Stimulated activated CD8-positive, alpha-beta memory T cell treated with anti-CD3 and anti-CD28 coated beads, Interleukin-7, amount 100 ng/mL, for 48 hours (primary cell): Measurements from ENCODE around the gene OR10K2.
"Not testable (repeated sequence)": the region's sequence is repeated elsewhere in the genome, so short reads cannot be mapped to it uniquely, and the experiment has no call there.

Experiments
- DNase-seq, 2 donors: peaks; one replicate each; pipeline ENCODE4 v3.0.0-alpha.2; 2020; ENCODE audit warnings: low read depth in 1 of 2; ENCODE audit errors: extremely low read depth in 1 of 2

Gene OR10K2, protein sequence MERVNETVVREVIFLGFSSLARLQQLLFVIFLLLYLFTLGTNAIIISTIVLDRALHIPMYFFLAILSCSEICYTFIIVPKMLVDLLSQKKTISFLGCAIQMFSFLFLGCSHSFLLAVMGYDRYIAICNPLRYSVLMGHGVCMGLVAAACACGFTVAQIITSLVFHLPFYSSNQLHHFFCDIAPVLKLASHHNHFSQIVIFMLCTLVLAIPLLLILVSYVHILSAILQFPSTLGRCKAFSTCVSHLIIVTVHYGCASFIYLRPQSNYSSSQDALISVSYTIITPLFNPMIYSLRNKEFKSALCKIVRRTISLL

GRCh38 chr1:158426137-158426536 lies at the start of gene OR10K2:
OR10K2 (minus strand) TSS chr1:158426237; CDS start chr1:158420866, 5,371 bp downstream.
- no peak for DNase-seq

- no peak for DNase-seq
Observed at GRCh38 chr1:158471920-158472319, 45.9 kb upstream of the OR10K2 start, which contains the start of gene OR10R2. OR10R2 (plus strand) TSS chr1:158472220; CDS start chr1:158472326, 106 bp downstream.

GRCh38 chr1:158461534-158461933 lies 35.5 kb upstream of the OR10K2 start, which contains the start of gene OR10K1:
OR10K1 (plus strand) TSS chr1:158461834; CDS start chr1:158465562, 3,728 bp downstream.
- no peak for DNase-seq

- no peak for DNase-seq
Observed at GRCh38 chr1:158458263-158458662, 32.2 kb upstream of the OR10K2 start.

DNA sequence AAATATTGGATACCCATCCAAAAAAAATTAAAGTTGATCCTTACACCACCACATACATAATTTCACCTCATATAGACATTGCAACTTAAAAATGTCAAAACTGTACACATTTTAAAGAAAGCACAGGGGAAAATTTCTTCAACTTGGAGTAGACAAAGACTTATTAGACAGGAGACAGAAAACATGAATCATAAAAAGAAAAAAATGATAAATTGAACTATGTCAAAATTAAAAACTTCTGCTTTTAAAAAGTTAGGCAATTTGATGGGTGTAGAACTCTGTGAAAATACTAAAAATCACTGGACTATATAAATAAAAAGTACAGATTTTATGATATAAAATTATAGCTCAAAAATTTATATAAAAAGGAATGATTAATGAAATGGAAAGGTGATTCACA lies 31.2 kb upstream of the OR10K2 start:
- no peak for DNase-seq

- no peak for DNase-seq
Observed at GRCh38 chr1:158454537-158454936, 28.5 kb upstream of the OR10K2 start.

- no peak for DNase-seq
Observed at GRCh38 chr1:158445376-158445775, 19.3 kb upstream of the OR10K2 start.

GRCh38 chr1:158434741-158435140 lies 8.7 kb upstream of the OR10K2 start:
- DNase-seq = no peak

DNA sequence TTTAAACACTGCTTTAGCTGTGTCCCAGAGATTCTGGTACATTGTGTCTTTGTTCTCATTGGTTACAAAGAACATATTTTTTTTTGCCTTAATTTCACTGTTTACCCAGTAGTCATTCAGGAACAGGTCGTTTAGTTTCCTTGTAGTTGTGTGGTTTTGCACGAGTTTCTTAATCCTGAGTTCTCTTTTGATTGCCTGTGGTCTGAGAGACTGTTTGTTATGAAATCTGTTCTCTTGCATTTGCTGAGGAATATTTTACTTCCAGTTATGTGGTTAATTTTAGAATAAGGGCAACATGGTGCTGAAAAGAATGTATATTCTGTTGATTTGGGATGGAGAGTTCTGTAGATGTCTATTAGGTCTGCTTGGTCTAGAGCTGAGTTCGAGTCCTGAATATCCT lies 4.1 kb upstream of the OR10K2 start:
- not testable (repeated sequence) for DNase-seq

DNA sequence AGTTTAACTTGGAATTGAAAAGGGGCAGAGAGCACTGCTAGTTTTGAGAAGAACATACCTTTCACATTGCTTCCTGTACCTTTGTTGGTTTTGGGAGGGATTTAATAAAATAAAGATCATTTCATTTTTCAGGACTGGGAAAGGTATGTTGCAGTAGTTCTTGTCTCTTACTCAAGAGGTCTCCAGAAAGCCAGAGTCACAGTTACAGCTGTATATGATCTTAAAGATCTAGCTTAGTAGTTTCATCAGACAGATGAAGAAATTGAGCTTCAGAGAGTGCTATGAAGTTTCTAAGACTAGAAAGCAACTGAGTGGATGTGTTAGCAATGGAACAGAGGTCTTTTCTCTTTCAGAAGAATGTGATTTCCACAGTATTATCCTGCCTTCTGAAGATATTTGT lies 1.0 kb downstream of the OR10K2 start:
- DNase-seq = no peak

GRCh38 chr1:158422212-158422611 lies 3.8 kb downstream of the OR10K2 start:
- no peak for DNase-seq

DNA sequence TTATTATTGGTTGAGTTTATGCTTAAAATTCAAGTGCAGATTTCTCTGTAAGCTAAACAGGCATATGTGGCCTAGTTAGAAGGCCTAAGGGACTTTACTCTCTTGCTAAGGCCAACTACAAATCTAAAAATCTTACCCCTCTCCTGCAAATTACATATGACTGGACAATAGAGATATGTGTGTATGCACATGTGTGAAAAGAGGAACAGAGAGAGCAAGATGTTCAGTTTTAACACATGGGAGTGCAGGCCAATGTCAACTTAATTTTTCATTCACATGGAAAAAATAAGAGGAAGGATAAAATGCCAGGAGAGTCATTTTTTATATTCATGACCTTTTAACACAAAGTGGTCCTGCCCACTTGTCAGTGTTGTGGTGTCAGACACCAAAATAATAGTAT lies 8.5 kb downstream of the OR10K2 start:
- no peak for DNase-seq

DNA sequence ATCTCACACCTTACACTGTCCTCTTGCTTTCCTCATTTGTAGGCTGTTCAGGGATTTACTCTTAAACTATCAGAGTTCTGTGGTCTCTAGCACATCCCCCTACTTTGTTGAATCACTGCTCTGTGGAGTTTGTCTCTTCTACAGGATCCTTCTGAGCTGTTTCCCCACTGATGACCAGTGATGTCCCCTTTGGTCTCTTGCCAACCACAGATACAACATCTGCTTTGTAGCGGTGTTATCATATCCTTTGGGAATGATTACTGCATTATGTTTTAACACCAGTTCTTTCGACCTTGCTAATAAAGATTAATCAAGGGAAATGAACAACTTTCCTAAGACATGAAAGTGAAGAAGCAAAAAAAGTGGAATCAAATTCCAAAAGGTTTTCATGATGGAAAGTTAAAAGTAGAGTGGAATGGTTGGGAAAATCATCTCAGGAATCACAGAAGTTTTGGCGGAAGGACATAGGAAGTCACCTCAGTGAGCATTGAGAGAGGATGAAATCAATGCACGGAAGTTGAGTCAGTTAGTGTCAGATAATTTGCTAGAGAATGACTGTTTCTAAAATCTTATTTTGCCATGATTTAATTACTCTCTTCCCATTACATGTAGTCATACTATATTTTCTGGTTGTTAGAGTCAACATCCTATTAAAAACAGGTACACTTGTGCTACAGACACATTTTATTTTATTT lies 11.2 kb downstream of the OR10K2 start:
- DNase-seq = no peak

GRCh38 chr1:158407092-158407491 lies 18.9 kb downstream of the OR10K2 start:
- DNase-seq = no peak

- no peak for DNase-seq
Observed at GRCh38 chr1:158400871-158401270, 25.2 kb downstream of the OR10K2 start.

GRCh38 chr1:158398818-158399514 lies 27.1 kb downstream of the OR10K2 start, which contains the start of gene OR10T2:
OR10T2 (minus strand) TSS chr1:158399466; CDS start chr1:158399466, 0 bp downstream.
- no peak for DNase-seq

DNA sequence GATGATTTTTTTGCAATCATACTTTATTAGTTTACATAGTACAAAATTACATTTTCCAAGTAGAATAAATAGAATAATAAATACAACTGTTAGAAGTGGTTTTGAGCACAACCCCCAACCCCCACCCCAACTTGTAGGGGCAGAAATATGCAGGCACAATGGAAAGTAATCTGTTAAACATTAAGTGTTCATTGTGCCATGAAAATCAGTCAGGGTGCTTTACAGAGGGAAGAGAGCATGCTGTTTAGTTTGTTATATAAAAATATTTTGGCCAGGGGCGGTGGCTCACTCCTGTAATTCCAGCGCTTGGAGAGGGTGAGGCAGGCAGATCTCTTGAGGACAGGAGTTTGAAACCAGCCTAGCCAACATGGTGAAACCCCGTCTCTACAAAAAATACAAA lies 29.4 kb downstream of the OR10K2 start:
- no peak for DNase-seq

- DNase-seq = no peak
Observed at GRCh38 chr1:158393476-158393875, 32.6 kb downstream of the OR10K2 start.

- DNase-seq = no peak
Observed at GRCh38 chr1:158391099-158391498, 34.9 kb downstream of the OR10K2 start.

DNA sequence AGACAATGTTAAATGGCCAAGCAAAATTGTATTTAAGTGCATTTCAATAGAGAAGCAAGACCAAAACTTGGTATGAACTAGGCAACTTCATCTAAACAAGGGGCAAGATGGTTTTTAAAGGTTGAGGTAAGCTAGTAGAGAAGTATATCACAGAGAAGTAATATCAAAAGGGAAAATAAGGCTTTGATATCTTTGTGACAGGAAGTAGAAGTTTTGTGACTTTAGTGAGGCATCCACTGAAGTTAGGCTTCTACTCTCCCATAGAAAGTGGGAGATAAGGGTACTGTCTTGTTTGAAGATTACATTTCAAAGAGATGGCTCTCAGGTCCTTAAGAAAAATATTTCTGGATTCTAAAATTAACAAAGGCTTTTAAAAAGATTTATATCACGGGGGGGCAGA lies 35.7 kb downstream of the OR10K2 start:
- no peak for DNase-seq

- no peak for DNase-seq
Observed at GRCh38 chr1:158374860-158375259, 51.2 kb downstream of the OR10K2 start.
